Stimulated activated CD8-positive, alpha-beta memory T cell treated with anti-CD3 and anti-CD28 coated beads, Interleukin-7, amount 100 ng/mL, for 1 hour (primary cell): ENCODE data around the gene ANKRD9.
"Not testable (repeated sequence)": the region's sequence is repeated elsewhere in the genome, so short reads cannot be mapped to it uniquely, and the experiment has no call there.

Experiments
- DNase-seq, 2 donors: peaks; one replicate each; pipeline ENCODE4 v3.0.0-alpha.2; 2020; ENCODE audit warnings: low read depth in 2 of 2

The ANKRD9 gene

DNA sequence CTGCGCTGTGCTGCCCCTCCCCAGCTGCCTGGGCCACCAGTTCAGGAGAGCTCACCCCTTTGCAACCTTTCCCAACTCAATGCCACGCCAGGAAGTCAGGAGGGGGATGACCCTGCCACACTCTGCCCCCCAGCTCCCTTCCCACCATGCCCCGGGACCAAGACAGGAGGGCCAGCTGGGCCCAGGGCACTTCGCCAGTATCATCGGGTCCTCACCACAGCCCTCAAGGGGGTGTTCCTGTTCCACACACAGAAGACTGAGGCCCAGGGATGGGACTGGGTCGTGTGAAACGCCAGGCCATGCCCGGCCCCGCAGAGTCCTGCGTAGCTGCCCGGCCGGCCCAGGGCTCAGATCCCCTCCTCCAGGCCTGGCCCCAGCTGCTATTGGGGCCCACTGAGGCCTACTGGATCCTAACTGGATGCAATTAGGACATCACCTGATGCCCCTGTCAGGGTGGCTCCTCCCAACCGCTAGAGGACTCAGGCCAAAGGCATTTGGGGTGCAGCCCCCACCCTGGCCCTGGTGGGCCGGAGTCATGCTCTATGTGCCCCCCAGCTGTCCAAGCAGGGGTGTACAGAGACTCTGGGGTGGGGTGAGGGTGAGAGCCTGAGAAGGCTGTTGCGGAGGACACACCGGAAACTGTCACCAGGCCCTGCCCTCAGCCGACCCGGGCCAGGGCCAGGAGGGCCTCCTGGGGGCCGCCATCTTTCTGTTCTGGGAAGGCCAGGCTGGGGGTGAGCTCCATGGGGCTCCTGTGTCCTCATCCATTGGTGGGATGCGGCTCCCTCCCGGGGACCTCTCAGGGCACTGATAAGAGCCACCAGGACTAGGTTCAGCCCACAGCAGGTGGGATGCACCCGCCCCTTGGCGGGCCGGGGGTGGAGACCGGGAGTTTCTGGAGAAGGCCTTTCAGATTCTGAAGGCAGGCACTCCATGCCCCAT lies 29.3 kb upstream of the ANKRD9 start:
- DNase-seq = no peak

- no peak for DNase-seq
Observed at GRCh38 chr14:102537981-102538601, 28.5 kb upstream of the ANKRD9 start.

- no peak for DNase-seq
Observed at GRCh38 chr14:102532204-102532658, 22.7 kb upstream of the ANKRD9 start.

- DNase-seq = no peak
Observed at GRCh38 chr14:102530828-102531478, 21.4 kb upstream of the ANKRD9 start.

DNA sequence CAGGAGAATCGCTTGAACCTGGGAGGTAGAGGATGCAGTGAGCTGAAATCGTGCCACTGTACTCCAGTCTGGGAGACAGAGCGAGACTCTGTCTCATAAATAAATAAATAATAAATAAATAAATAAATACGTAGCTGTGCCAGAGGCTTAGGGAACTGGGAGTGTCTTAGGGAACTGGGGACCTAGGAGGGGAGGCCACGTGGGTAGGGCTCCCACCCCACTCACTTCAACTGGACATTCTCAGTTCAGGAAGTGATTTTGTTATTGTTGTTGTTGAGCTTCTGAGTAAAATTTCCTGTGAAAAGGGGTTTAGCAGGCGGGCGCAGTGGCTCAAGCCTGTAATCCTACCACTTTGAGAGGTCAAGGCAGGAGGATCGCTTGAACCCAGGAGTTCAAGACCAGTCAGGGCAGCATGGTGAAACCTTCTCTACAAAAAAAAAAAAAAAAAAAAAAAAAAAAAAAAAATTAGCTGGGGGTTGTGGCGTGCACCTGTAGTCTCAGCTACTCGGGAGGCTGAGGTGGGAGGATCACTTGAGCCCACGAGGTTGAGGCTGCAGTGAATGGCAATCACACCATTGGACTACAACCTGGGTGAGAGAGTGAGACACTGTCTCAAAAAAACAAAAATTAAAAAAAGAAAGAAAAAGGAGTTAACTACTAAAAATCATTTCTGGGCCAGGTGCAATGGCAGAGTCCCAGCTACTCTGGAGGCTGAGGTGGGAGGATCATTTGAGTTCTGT lies 19.0 kb upstream of the ANKRD9 start:
- DNase-seq = no peak

DNA sequence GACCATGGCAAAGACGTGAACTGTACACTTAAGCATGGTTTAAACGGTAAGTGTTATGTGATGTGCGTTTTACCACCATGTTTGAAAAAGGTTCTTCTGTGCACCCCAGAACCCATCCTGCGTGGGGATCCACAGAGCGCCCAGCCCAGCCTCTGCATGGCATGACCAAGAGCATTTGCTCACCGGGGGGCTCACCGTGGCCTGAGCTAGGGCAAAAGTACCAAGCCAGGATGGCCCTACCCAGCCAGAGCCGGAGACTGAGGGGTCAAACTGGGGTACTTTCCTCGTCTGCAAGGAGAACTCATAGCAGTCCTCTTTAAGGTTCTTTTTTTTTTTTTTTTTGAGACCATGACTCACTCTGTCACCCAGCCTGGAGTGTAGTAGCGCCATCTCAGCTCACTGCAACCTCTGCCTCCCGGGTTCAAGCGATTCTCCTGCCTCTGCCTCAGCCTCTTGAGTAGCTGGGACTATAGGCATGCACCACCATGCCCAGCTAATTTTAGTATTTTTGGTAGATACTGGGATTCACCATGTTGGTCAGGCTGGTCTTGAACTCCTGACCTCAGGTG lies 16.4 kb upstream of the ANKRD9 start:
- no peak for DNase-seq

DNA sequence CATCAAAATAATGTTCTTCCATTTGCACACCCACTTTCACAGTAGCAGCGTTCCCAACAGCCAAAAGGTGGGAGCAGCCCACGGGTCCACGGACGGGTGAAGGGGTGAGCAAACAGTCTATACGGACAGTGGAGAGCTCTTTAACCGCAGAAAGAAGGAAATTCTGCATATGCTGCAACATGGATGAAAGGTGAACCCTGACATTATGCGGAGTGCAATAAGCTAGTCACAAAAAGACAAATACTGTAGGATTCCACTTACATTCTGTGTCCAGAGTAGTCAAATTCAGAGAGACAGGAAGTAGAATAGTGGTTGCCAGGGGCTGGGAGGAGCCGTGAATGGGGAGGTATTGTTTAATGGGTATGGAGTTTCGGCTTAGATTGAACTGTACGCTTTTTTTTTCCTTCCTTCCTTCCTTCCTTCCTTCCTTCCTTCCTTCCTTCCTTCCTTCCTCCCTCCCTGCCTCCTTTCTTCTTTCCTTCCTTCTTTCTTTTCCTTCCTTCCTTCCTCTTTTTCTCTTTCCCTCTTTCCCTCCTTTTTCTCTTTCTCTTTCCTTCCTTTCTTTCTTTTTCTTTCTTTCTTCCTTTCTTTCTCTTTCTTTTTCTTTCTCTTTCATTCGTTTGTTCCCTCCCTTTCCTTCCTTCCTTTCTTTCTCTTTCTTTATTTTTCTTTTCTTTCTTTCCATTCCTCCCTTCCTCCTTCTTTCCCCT lies 15.8 kb upstream of the ANKRD9 start:
- no peak for DNase-seq

DNA sequence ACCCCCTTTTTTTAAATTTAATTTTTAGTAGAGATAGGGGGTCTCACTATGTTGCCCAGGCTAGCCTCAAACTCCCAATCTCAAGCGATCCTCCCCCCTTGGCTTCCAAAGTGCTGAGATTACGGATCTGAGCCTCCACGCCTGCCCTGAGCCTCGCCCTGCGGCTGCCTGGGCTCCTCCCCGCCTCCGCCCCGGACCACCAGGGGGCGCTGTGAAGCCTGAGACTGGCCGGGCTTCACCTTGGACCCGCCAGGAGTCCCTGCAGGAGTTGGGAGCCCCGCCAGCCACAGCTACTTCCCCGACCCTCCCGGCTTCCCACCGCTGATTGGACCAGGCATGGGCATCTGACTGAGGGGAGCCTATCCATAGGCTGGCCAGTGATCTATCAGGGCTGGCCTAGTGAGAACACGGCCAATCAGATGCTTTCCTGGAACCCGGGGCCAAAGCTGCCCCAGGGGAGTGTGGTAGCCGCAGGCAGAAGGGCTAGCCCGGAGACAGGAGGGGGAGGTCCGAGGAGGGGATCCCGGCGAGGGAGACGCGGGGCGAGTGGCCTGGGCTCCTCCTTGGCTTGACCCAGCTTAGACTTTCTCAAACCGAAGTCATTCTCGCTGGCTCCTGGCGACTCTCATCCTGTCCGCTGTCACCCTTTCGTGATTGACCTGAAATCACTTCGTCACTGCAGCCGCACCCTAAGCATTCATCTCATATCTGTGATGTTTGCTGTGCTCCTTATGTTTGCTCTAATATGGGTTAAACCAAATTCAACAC lies 15.1 kb upstream of the ANKRD9 start:
- DNase-seq = peak; percentile 76 to 86

DNA sequence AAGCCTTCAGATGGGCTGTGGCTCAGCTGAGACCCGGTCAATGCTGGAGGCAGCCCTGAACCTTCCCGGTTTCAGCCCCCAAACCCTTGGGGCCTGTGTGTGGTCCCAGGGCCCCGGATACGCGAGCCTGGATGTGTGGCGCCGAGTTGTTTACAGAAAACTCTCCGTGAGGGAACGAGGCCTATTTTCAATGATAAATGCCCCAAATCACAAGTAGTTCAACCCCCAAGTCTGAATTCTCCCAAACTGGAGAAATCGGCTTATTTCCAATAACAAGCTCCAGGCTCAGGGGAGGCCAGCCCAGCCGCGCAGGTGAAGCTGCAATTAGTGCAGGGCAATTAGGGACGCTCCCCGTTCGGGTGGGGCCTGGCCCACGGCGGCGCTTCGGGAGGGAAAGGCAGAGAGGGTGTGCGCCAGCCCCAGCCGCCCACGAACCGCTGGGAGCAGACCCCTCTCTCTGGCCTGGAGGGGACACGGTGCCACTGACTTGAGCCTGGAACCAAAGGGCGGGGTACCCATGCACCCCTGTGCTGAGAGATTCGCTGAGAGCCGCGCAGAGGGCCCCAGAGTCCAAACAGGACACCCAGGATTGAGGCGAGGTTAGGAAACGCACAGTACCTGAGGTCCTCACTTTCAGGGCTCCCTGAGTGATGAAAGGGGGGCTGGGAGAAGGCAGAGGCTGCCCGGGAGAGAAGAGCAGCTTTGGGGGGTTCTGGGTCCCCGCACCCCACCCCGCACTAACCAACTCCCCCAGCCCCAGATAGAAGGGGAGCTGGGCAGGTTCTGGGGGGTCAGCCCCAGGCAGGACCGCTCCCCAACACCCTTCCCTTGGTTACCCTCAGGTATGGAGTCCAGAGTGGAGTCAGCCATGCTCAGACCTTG lies 14.2 kb upstream of the ANKRD9 start:
- no peak for DNase-seq

- no peak for DNase-seq
Observed at GRCh38 chr14:102523200-102523568, 13.6 kb upstream of the ANKRD9 start.

DNA sequence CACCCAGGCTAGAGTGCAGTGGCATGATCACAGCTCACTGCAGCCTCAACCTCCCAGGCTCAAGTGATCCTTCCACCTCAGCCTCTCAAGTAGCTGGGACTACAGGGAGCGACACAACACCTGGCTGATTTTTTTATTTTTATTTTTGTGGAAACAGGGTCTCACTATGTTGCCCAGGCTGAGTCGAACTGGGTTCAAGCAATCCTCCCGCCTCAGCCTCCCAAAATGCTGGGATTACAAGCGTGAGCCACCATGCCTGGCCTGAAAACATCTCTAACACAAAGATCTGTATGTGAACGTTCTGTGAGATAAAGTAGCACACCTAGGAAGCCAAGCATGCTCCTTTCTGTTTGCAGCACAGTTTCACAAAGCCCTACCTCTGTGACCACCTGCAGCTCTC lies 10.1 kb upstream of the ANKRD9 start:
- DNase-seq = not testable (repeated sequence)

- no peak for DNase-seq
Observed at GRCh38 chr14:102518063-102518648, 8.6 kb upstream of the ANKRD9 start.

DNA sequence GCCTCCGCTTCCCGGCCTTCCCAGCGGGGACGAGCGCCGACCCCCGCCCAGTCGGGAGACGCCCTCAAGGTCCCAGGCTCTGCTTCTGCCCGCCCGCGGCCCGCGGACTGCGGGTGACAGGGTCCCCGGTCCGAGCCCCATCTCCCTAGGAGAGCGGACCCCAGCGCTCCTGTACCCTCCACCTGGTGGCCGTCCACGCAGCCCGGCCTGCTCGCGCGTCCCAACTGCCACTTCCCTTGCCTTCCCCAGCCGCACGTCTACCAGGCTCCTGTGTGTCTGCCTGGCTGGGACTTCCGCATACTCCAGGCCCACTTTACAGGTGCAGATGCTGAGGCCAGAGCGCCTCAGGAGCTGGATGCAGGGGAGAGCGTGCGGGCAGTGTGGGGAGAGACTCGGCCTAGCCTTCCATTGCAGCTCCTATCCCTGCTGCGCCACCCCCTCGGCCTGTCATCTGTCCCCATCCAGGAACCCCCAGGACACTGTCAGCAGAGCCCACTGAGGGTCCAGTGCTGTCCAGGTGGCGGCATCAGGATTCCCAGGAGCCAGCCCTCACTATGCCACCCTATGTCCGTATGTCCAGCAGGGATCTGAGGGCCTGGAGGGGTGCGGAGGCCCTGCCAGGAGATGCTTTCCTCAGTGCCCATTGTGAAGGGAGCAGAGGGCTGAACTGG lies 8.0 kb upstream of the ANKRD9 start:
- DNase-seq = no peak

DNA sequence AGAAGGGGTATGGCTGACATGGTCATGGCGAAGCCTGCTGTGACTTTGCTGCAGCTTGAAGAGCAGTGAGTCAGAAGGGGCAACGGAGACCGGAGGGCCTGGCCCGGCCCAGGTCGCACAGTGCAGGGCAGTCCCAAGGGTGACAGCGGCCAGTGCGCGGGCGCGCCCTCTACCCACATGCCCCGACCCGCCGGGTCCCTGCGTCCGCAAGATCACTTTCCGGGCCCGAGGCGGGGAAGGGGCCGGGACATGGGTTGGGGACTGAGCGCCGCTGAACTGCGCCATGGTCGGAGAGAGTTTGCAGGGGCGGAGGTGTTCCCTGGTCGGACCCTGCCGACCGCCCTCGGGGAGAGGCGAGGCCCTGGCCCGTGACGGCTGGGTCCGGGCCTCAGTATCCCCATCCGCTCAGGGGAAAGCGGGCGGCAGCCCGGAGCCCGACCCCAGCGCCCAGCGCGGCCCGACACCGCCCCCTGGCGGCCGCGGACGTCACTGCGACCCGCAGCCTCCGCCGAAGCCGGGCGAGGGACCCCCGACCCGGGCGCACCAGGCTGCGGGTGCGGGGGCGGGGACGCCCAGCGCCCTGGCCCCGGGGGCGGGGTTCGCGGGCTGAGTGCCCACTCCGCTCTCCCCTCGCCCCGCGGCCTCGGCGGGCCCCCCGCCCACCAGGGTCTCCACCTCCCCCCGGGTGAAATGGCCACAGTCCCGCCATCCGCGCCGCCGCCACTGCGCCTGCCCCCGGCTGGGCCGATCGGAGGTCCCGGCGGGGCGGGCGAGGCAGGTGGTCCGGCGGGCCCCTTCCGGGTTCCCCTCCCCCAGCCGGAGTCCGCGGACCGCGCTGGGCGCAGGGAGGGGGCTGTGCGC lies 7.2 kb upstream of the ANKRD9 start:
- peak; percentile 42 to 50 for DNase-seq

GRCh38 chr14:102514987-102515733 lies 5.6 kb upstream of the ANKRD9 start:
- DNase-seq = no peak
